HFF-Myc (cell line): ENCODE measurements around the gene TNRC6C.
"Not testable (repeated sequence)": the region's sequence is repeated elsewhere in the genome, so short reads cannot be mapped to it uniquely, and the experiment has no call there.

ENCODE experiments used
- DNase-seq: peaks from one replicate; pipeline ENCODE4 v3.0.0-alpha.2; 2011; ENCODE audit warnings: low read depth; ENCODE audit errors: extremely low read depth
- H3K4me3 ChIP-seq: replicated peaks from 2 replicates; pipeline ENCODE4 v1.5.1; 2011; ENCODE audit warnings: low read depth, mild to moderate bottlenecking, control low read depth, low read length
- CTCF ChIP-seq: IDR thresholded peaks from 2 replicates; pipeline ENCODE4 v1.5.1; 2012; ENCODE audit warnings: mild to moderate bottlenecking, low read depth, low read length, control low read depth; ENCODE audit errors: missing control alignments

TNRC6C gene

GRCh38 chr17:78058581-78058980 lies 100.1 kb downstream of the TNRC6C start:
- H3K4me3 ChIP-seq, result no peak overlapping the region
- DNase-seq, result no peak
- no peak for TF ChIP-seq CTCF

GRCh38 chr17:78062596-78062995 lies 104.1 kb downstream of the TNRC6C start:
- H3K4me3 ChIP-seq, result no peak overlapping the region
- TF ChIP-seq CTCF, result no peak
- no peak for DNase-seq

GRCh38 chr17:78063489-78063888 lies 105.0 kb downstream of the TNRC6C start:
- DNase-seq, result no peak

GRCh38 chr17:78064708-78065107 lies 106.2 kb downstream of the TNRC6C start:
- TF ChIP-seq CTCF, result no peak
- no peak overlapping the region for H3K4me3 ChIP-seq
- no peak for DNase-seq

More at GRCh38 chr17:78063489-78063888, 105.0 kb downstream of the TNRC6C start:
- H3K4me3 ChIP-seq, result no peak overlapping the region
- no peak for TF ChIP-seq CTCF

- H3K4me3 ChIP-seq, DNase-seq: not testable (repeated sequence)
Measured at GRCh38 chr17:78066976-78067375, 108.5 kb downstream of the TNRC6C start.

GRCh38 chr17:78069695-78070094 lies 111.2 kb downstream of the TNRC6C start:
- TF ChIP-seq CTCF, result no peak
- H3K4me3 ChIP-seq, result no peak overlapping the region
- DNase-seq, result no peak

- H3K4me3 ChIP-seq, result no peak overlapping the region
- TF ChIP-seq CTCF, result no peak
- no peak for DNase-seq
Measured at GRCh38 chr17:78072961-78073360, 114.5 kb downstream of the TNRC6C start.
